GM19351 (cell line): ENCODE data around the gene RAB28.

Source experiments
- ATAC-seq: cut with Tn5 transposase; IDR thresholded peaks from one replicate; pipeline ENCODE4 v1.9.1; 2021; ENCODE audit warnings: mild to moderate bottlenecking, moderate library complexity; ENCODE audit not compliant: unreplicated experiment

The RAB28 gene

GRCh38 chr4:13384055-13384454 is 100.1 kb downstream of the RAB28 start:
- no peak for ATAC-seq

GRCh38 chr4:13378973-13379759 is 105.0 kb downstream of the RAB28 start:
- ATAC-seq: peak; percentile 63

DNA sequence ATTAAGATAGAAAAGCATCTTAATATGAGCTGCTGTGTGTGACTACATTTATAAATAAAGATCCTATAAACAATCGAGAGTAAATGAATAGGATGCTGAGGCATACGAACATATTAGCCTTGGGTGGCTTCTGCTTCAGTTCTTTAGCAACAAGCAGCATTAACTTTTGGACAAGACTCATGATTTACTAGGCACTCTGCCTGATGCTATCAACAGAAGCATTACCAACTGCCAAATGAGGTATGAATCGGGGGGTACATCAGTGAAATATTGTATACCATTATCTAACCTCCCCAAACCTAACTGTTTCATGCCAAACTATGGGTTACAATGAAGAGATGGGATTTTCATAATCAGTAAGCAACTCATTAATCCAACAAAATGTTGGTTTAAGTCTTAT is 113.1 kb downstream of the RAB28 start:
- ATAC-seq: no peak

DNA sequence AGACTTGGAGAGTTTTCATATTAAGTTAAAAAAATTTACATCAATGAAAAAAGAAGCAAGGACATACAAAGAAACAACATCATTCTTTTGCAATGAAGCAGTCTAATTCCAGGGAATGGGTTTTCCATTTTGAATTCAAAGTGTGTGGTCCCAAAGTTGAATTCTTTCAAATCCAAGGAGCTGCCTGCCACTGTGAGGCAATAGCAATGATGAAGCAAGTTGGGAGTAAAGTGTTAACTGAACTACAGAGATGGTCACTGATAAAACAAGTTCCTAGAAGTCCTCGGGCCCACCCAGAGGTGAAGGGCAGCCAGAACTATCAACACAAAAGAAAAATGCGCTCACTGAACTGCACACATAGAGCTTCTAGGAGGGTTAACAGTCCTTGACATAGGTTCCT is 115.9 kb downstream of the RAB28 start:
- no peak for ATAC-seq

DNA sequence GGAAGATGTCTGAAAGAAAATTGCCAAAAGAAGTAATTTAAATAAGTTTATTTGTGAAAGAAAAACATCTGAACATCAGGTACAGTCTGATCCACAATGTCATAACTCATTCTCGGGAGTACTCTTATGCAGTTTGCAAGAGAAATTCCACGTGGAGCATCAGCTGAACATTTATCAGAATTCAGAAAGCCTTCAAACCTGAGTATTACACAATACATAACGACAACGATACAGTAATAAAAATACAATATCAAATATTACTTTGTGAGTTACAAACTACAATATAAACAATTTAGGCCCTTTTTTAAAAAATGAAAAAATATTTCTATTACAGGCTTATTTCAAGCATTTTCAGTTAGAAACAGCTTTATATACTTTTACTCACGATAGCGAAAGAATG is 116.4 kb downstream of the RAB28 start:
- no peak for ATAC-seq

DNA sequence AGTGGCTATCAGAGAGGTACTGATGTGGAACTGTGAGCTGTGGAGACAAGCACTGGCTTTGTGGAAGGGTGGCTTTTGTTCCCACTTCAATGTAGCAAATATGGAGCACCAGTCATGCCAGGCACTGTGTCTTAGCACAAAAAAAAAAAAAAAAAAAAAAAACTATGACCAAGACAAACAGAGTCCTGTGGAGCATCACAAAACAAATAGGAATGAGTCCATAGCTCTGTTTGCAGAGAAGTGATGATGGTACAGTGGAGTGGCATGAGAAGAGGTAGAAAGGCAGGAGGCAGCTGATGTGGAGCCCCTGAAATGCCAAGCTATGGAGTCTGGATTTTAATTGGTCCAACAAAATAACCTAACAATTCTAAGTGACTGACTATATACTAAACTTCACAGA is 116.9 kb downstream of the RAB28 start:
- no peak for ATAC-seq

- no peak for ATAC-seq
These were observed 118.9 kb downstream of the RAB28 start for GRCh38 chr4:13365195-13365594.

- no peak for ATAC-seq
These were observed 119.5 kb downstream of the RAB28 start for GRCh38 chr4:13364653-13365052.

- no peak for ATAC-seq
These were observed 120.0 kb downstream of the RAB28 start for GRCh38 chr4:13364172-13364571.

- no peak for ATAC-seq
These were observed 124.3 kb downstream of the RAB28 start for GRCh38 chr4:13359809-13360208.

DNA sequence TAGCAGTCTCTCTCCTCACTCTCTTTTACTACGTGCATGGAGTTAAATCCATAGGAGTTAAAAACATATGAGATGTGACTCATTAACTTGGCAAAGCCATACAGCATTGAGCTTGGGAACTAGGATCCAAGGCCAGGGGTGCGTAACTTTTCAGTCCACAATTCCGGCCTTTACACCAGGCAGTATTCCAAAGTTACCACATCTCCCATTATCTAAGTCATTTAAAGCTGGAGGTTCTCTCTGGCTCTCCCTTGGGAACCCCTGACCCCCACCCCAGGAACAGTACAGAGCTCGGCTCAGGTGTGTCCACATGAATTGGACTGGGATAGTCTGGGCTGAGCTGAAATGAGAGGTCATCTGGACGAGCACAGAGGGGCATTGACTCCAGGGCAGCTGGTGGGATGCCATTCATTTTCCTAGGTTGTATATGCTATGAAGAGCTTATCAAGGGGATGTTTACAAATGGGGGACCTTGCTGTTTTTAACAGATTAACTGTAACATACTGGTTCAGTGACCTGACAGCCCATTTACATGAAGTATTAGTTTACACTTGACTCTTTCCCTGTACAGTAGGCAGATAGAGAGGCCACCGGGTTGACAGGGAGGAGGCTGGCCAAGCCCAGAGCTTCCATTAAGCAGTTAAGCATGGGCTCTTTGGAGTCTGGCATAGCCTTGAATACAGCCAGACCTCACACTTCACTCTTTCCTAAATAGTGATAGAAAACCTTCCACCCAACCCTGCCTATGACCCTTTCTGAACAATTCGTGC is 128.8 kb downstream of the RAB28 start:
- no peak for ATAC-seq

GRCh38 chr4:13349096-13349495 is 135.0 kb downstream of the RAB28 start:
- ATAC-seq: no peak

GRCh38 chr4:13348216-13348615 is 135.9 kb downstream of the RAB28 start:
- no peak for ATAC-seq

- no peak for ATAC-seq
These were observed 136.5 kb downstream of the RAB28 start for GRCh38 chr4:13347517-13348125.

DNA sequence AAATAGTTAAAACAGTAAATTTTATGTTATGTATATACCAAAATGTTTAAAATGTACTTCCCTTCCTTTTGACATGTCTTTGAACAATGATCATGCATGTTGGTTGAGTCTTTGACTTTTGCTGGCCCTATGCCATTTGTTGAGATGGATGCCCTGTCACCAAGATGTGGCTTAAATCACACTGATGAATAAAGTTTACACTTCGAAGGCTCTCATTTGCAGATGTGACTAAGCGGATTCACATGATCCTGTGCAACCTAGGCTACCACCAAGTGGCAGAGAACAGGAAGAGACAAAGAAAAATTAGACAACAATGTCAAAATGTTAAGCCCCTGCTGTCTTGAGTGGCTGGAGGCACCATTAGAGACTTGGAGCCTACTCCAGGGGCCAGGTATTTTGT is 139.9 kb downstream of the RAB28 start:
- no peak for ATAC-seq

GRCh38 chr4:13340672-13341071 is 143.5 kb downstream of the RAB28 start:
- no peak for ATAC-seq

- no peak for ATAC-seq
These were observed 152.3 kb downstream of the RAB28 start for GRCh38 chr4:13331827-13332226.

DNA sequence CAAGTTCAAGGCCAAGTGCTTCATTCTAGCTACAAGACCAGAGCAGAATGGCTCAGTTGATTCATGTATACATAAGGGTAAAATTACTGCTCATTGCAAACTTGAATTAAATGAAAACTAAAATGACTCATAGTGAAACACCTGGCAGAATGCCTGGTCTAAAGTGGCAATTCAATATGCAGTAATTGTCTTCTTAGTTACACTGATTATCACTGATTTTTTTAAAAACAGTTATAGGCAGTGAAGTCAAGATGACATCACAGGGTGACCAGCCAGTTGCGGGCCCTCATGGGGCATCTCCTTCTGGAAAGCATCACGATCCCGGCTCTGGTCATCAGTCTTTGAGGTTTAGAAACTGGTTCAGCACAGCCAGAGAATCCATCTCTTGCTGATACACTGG is 154.2 kb downstream of the RAB28 start:
- no peak for ATAC-seq

DNA sequence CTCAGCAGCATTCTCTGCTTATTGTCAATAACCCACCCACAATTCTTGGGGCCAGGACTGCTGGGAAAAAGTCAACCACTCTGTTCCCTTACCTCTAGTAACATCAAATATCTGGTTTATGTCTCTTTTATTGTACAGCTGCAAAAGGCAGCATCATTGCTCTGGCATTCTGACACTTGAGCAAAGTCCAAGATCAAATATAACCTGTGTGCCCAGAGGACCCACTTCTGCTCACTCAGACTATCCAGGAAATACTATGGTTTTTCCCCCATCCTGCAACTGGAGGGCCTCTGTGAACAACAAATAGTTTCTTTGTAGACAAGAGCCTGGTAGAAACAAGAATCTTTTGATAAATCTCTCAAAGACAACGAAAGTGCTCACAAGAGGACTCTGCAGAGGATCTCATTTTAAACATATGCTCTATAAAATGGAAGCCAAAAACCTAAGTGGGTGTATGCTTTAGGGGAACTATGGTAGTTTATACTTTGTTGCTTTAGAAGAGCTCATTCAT is 154.7 kb downstream of the RAB28 start:
- no peak for ATAC-seq

DNA sequence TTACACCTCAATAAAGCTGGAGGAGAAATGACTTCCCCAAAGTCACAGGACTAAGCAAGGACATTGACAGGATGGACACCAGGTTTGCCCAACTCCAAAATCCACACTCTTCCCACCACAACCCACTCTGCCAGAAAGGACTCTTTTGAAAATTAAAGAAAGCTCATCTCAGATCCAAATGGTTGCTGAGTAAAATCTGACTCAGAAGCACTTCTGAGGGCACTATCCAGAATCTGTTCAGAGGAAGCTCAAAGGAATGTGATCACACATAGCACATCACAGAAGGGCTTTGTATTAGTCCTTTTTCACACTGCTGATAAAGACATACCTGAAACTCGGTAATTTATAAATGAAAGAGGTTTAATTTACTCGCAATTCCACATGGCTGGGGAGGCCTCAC is 155.5 kb downstream of the RAB28 start:
- no peak for ATAC-seq

DNA sequence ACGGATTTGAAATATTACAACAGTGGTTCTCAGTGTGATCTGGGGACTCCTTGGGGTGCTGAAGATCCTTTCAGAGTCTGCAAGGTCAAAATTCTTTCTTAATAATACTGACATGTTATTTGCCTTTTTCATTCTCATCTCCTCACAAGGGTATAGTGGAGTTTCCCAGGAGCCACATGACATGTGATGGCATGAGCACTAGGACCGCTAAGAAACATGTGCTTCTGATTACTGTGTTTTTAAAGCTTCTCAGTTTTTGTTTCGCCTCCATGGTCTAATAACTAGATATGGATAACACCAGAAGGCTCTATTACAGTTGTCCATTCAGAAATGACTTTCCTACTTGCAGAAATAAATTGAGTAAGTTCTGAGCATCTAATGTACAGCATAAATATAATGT is 156.1 kb downstream of the RAB28 start:
- ATAC-seq: no peak

DNA sequence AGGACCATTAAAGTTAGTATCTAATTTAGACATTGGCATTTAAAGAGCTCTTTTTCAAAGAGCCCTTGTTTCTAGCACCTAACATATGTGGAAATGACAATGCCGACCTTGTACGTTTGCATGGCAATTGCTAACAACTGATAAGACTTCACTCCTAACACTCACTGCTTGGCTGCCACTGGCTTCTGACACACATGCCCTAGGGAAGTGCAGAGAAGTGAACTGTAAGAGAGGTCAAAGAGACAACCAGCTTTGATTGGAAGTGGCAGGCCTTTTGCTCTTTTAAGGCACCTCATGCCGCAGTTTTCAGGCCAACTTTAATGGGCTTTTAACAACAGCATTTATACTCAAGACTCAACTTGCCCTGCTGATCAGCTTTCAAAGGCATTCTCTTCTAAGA is 158.4 kb downstream of the RAB28 start:
- ATAC-seq: no peak
